ENCODE measurements around the gene GLT1D1. TPM values are rescaled to one million over a fixed set of nuclear protein-coding genes. Genes with fewer than 3 reads are reported as not detected.

The GLT1D1 gene
- total RNA-seq, 1 donor from 2014 or later, result 0.44 TPM

GRCh38 chr12:129001826-129002225 is 148.5 kb downstream of the GLT1D1 start:
- TF ChIP-seq CTCF (IDR thresholded peaks at IDR 0.05; ENCODE audit: unreplicated experiment), result no peak
- Mint-ChIP-seq H3K27me3 (ENCODE audit: unreplicated experiment) (peaks cover 6% of the 10 kb centered on the region), H3K4me1 (ENCODE audit: unreplicated experiment) (no peaks in the 10 kb centered on the region), H3K27ac (ENCODE audit: unreplicated experiment) (no peak overlapping the region), H3K9me3 (ENCODE audit: unreplicated experiment) (peaks cover 37% of the 10 kb centered on the region), H3K4me3 (ENCODE audit: unreplicated experiment) (no peak overlapping the region), H3K36me3 (ENCODE audit: low read depth, unreplicated experiment) (peaks cover 19% of the 10 kb centered on the region)
- DNase-seq (ENCODE audit: low spot score), result no peak

GRCh38 chr12:129002427-129002826 is 149.1 kb downstream of the GLT1D1 start:
- no peak for DNase-seq (ENCODE audit: low spot score)
- H3K27me3 Mint-ChIP-seq (ENCODE audit: unreplicated experiment), result peaks cover 6% of the 10 kb centered on the region
- H3K36me3 Mint-ChIP-seq (ENCODE audit: low read depth, unreplicated experiment), result peaks cover 19% of the 10 kb centered on the region
- no peaks in the 10 kb centered on the region for H3K4me1 Mint-ChIP-seq (ENCODE audit: unreplicated experiment)
- H3K4me3 Mint-ChIP-seq (ENCODE audit: unreplicated experiment), result no peak overlapping the region
- no peak overlapping the region for H3K27ac Mint-ChIP-seq (ENCODE audit: unreplicated experiment)
- H3K9me3 Mint-ChIP-seq (ENCODE audit: unreplicated experiment), result peaks cover 31% of the 10 kb centered on the region
- no peak for TF ChIP-seq CTCF (IDR thresholded peaks at IDR 0.05; ENCODE audit: unreplicated experiment)

DNA sequence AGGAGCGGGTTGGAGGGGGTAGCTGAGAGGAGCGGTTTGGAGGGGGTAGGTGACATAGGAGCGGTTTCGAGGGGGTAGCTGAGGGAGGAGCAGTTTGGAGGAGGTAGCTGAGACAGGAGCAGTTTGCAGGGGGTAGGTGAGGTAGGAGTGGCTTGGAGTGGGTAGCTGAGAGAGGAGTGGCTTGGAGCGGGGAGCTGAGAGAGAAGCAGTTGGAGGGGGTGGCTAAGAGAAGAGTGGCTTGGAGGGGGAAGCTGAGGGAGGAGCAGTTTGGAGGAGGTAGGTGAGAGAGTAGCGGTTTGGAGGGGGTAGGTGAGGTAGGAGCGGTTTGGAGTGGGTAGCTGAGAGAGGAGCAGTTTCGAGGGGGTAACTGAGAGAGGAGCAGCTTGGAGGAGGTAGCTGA is 152.1 kb downstream of the GLT1D1 start:
- DNase-seq (ENCODE audit: low spot score), result no peak
- no peak overlapping the region for H3K27ac Mint-ChIP-seq (ENCODE audit: unreplicated experiment)
- no peaks in the 10 kb centered on the region for H3K4me1 Mint-ChIP-seq (ENCODE audit: unreplicated experiment)
- H3K9me3 Mint-ChIP-seq (ENCODE audit: unreplicated experiment), result peaks cover 34% of the 10 kb centered on the region
- no peak for TF ChIP-seq CTCF (IDR thresholded peaks at IDR 0.05; ENCODE audit: unreplicated experiment)
- H3K36me3 Mint-ChIP-seq (ENCODE audit: low read depth, unreplicated experiment), result peaks cover 14% of the 10 kb centered on the region
- H3K4me3 Mint-ChIP-seq (ENCODE audit: unreplicated experiment), result no peak overlapping the region
- peaks cover 10% of the 10 kb centered on the region for H3K27me3 Mint-ChIP-seq (ENCODE audit: unreplicated experiment)

GRCh38 chr12:129005829-129006228 is 152.6 kb downstream of the GLT1D1 start:
- Mint-ChIP-seq H3K4me3 (ENCODE audit: unreplicated experiment) (no peak overlapping the region), H3K4me1 (ENCODE audit: unreplicated experiment) (no peaks in the 10 kb centered on the region), H3K27ac (ENCODE audit: unreplicated experiment) (no peak overlapping the region), H3K27me3 (ENCODE audit: unreplicated experiment) (peaks cover 10% of the 10 kb centered on the region), H3K36me3 (ENCODE audit: low read depth, unreplicated experiment) (peaks cover 14% of the 10 kb centered on the region), H3K9me3 (ENCODE audit: unreplicated experiment) (peaks cover 34% of the 10 kb centered on the region)
- no peak for TF ChIP-seq CTCF (IDR thresholded peaks at IDR 0.05; ENCODE audit: unreplicated experiment)
- DNase-seq (ENCODE audit: low spot score), result no peak

DNA sequence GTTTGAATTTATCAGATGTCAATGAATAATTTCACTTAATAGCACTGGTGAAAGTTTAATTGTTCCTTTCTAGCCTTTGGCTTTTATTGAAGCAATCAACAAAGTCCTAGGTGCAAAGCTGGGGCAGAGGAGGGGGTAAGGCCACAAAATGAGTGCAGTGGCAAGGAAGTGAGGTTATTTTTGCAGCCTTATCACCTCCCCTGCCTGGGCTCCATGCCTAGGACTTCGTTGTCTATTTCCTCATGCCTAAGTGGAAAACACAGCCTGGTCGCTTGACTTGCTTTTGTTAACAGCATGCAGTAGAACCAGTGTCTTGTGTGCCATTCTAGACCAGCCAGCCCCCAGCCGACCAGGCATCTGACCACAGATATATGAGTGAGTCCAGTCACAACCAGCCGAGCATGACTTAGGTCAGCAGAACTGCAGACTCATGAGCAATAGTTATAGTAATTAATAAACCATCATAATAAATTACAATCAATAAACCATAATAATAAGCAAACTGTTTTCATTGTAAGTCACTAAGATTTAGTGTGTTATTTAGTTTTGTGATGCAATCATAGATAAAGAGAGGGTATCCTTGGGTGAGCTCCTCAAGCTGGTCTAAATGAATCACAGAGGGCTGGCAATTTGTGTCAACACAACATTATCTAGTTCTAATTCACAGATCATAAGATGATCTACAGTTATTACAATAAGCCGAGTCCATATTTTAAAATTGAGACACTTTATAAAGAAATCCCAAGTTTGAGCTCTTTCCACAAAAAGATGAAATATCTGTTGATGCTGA is 156.8 kb downstream of the GLT1D1 start:
- H3K36me3 Mint-ChIP-seq (ENCODE audit: low read depth, unreplicated experiment), result peaks cover 8% of the 10 kb centered on the region
- DNase-seq (ENCODE audit: low spot score), result no peak
- no peak overlapping the region for H3K4me3 Mint-ChIP-seq (ENCODE audit: unreplicated experiment)
- H3K27me3 Mint-ChIP-seq (ENCODE audit: unreplicated experiment), result peaks cover 7% of the 10 kb centered on the region
- peaks cover 39% of the 10 kb centered on the region for H3K9me3 Mint-ChIP-seq (ENCODE audit: unreplicated experiment)
- TF ChIP-seq CTCF (IDR thresholded peaks at IDR 0.05; ENCODE audit: unreplicated experiment), result no peak
- H3K4me1 Mint-ChIP-seq (ENCODE audit: unreplicated experiment), result no peaks in the 10 kb centered on the region
- no peak overlapping the region for H3K27ac Mint-ChIP-seq (ENCODE audit: unreplicated experiment)
